ENCODE results near the gene GAN.

GAN gene

GRCh38 chr16:81353895-81354294 is 39.1 kb downstream of the GAN start:
- no peak for DNase-seq (ENCODE audit: low read depth)

- no peak for DNase-seq (ENCODE audit: low read depth)
Measured at GRCh38 chr16:81357711-81358260, 43.0 kb downstream of the GAN start.

- DNase-seq (ENCODE audit: low read depth): no peak
Measured at GRCh38 chr16:81358860-81359259, 44.1 kb downstream of the GAN start.

- DNase-seq (ENCODE audit: low read depth): no peak
Measured at GRCh38 chr16:81360135-81360534, 45.4 kb downstream of the GAN start.

GRCh38 chr16:81365731-81366130 is 51.0 kb downstream of the GAN start:
- DNase-seq (ENCODE audit: low read depth): no peak

DNA sequence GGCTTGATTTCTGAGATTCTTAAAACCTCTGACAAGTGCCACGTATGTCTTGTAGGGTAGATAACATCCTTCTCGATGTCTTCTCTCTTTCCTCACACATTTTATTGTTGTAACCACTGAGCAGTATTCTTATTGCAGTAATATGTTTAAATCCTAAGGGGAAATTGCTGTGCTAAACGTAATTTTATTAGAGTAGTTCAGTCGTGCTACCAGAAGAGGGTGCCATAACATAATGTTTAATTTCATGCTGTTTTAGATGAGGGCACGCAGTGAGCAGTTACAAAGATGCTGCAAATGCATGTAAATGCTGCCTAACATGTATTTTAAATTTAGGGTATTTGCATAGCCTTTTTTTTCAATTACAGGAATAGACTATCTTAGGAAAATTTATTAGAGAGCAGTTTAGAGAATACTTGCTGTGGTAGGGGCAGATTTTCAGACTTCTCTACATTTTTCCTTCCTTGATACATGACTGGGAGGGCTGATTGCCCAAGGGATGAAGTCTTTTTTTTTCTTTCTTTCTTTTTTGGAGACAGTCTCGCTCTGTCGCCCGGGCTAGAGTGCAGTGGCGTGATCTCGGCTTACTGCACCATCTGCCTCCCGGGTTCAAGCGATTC is 51.7 kb downstream of the GAN start:
- no peak for DNase-seq (ENCODE audit: low read depth)

GRCh38 chr16:81367821-81368220 is 53.1 kb downstream of the GAN start:
- no peak for DNase-seq (ENCODE audit: low read depth)

DNA sequence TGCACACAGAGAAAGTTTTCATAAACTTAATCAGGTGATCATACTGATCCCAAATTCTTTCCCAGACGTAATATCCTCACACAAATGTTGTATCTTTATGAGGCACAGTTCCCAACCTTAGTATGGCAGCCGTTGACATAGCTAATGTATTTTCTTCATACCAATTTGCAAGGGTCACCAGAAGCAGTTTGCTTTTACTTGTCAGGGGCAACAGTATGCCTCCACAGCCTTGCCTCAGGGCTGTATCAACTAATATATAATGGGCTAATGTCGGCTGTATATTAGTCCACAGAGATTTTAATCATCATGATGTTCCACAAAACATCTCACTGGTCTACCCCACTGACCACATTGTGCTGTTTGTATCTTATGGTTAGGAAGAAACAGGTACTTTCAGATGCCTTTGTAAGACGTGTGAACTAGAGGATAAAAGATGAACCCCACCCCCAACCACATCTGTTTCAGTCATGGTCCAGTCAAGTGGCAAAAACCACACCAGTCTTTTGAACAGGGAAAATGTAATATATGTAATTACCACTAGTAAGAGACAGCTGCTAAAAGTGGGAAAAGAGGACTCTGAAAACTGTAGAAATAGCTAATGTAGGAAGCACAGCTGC is 55.2 kb downstream of the GAN start:
- DNase-seq (ENCODE audit: low read depth): no peak

GRCh38 chr16:81371106-81371505 is 56.3 kb downstream of the GAN start:
- no peak for DNase-seq (ENCODE audit: low read depth)

- no peak for DNase-seq (ENCODE audit: low read depth)
Measured at GRCh38 chr16:81374550-81374949, 59.8 kb downstream of the GAN start.

- DNase-seq (ENCODE audit: low read depth): no peak
Measured at GRCh38 chr16:81376880-81377279, 62.1 kb downstream of the GAN start.

GRCh38 chr16:81378049-81378448 is 63.3 kb downstream of the GAN start:
- no peak for DNase-seq (ENCODE audit: low read depth)

- DNase-seq (ENCODE audit: low read depth): no peak
Measured at GRCh38 chr16:81380932-81381331, 66.2 kb downstream of the GAN start.

DNA sequence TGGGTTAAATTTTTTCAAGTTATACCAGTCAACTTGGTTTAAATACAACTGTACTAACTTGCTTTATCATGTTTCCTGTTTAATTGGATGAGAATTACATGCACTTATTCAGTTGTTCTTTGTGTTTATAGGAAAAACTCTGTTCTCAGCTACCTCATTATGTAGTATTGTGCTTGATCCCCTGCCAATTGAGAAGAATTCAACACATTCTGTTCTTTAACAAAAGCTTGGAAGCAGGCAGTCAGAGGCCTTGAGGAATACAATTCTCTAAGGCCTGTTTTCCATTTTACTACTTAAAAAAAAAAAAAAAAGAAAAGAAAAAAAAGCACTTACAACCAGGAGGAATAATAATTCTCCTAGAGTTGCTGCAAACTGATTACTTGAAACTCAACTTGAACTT is 69.2 kb downstream of the GAN start:
- no peak for DNase-seq (ENCODE audit: low read depth)

- no peak for DNase-seq (ENCODE audit: low read depth)
Measured at GRCh38 chr16:81385031-81385756, 70.4 kb downstream of the GAN start.

DNA sequence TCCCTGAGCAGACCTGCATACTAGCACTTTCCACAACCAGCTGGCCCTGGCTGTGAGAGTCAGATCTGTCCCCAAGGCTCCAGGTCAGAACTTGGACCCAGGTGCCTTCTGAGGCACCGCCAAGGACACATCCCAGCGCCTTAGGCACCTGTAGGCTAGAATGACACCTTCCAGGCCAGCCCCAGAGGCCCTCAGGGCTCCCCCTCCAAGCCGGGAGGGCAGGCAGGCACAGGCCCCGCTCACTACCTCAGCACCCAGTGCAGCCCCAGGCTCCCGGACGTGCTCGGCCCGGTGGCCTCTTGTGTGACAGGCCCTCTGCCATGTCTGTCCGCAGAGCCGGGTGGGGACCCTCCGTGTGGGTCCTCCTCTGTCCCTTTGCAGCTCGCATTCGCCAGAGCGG is 73.6 kb downstream of the GAN start:
- DNase-seq (ENCODE audit: low read depth): no peak

DNA sequence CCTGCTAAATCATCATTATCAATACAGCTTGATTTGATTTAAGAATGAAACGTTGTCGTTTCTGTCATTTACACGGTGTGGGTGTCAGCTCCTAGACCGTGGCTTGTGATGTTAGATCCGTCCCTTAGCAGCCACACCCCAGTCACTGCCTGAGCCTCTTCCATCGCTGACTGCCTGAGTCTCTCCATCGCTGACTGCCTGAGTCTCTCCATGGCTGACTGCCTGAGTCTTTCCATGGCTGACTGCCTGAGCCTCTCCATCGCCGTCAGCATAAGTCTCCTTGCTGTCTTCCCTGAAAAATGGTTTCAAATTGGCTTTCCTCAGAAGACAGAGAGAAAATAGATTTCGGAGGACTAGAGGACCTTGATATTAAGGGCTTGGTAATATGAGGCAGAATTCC is 76.1 kb downstream of the GAN start:
- no peak for DNase-seq (ENCODE audit: low read depth)

DNA sequence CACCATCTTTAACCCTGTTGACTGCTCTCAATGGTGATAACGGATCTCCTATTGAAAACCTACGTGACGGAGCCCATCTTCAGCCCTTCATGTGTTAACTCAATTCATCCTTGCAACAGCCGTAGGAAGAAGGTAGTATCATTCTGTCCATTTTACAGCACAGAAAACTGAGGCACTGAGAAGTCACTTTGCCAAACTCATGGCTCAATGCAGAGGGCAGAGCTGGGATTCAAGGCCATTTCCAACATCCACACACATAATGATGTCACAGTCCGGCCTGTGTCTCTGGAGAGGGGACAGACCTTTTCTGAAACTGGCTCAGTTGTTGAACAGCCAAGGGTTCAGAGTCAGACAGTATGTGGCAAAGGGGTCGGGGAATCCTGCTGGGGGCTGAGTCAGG is 77.2 kb downstream of the GAN start:
- DNase-seq (ENCODE audit: low read depth): no peak

- DNase-seq (ENCODE audit: low read depth): no peak
Measured at GRCh38 chr16:81394416-81394815, 79.7 kb downstream of the GAN start.

GRCh38 chr16:81394966-81395655 is 80.3 kb downstream of the GAN start:
- DNase-seq (ENCODE audit: low read depth): no peak

DNA sequence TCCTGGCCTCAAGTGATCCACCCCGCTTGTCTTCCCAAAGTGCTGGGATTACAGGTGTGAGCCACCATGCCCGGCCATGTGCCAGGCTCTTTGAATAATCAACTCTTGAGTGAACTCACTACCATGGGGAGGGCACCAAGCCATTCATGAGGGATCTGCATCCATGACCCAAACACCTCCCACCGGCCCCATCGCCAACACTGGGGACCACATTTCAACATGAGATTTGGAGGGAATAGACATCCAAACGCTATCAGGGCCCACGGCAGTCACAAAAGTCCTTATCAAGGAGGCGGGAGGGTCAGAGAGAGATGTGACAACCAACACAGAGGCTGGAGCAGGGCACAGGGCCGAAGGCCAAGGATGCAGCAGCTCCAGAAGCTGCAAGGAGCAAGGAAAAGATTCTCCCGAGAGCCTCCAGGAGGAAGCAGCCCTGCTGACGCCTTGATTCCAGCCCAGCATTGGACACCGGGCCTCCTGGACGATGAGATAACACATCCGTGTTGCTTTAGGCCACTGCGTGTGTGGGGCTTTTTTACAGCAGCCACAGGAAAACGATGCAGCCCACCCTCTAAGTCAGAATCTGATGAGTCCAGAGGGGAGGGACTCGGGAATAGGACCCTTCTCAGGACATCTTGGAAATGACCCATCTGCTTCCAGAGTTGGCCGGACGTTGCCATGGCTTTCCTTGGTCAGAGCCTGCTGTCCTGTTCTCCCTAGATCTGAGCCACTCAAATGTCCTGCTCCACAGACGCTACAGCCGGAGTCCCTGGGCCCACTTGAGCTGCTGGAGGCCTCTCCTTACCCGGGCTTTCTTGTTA is 82.5 kb downstream of the GAN start:
- no peak for DNase-seq (ENCODE audit: low read depth)

All from activated T-helper 9 cell treated with anti-CD3 and anti-CD28 coated beads, Interleukin-2, amount 50 U/mL, for 16 hours (primary cell).